Stimulated activated CD4-positive, alpha-beta T cell treated with anti-CD3 and anti-CD28 coated beads, Interleukin-4, amount 100 ng/mL, for 48 hours (primary cell): ENCODE measurements around the gene PHETA1.
A peak's percentile ranks its signal among the peaks of the same experiment; 100 is the strongest.

Experiments used
- DNase-seq, 2 donors: peaks; one replicate each; pipeline ENCODE4 v3.0.0-alpha.2; 2020; ENCODE audit warnings: low read depth in 2 of 2

PHETA1 gene

GRCh38 chr12:111368788-111369495 lies at the start of gene PHETA1:
PHETA1 (minus strand) TSS chr12:111369095; CDS start chr12:111363427, 5,668 bp downstream.
- peak; percentile 77 to 81 for DNase-seq

- DNase-seq: no peak
These were observed 49.6 kb upstream of the PHETA1 start for GRCh38 chr12:111418594-111418880.

- no peak for DNase-seq
These were observed 49.1 kb upstream of the PHETA1 start for GRCh38 chr12:111417784-111418593.

- DNase-seq: no peak
These were observed 48.4 kb upstream of the PHETA1 start for GRCh38 chr12:111417290-111417689.

GRCh38 chr12:111414711-111415252 lies 45.9 kb upstream of the PHETA1 start:
- DNase-seq: no peak

GRCh38 chr12:111413442-111414086 lies 44.7 kb upstream of the PHETA1 start:
- no peak for DNase-seq

- DNase-seq: no peak
These were observed 44.0 kb upstream of the PHETA1 start for GRCh38 chr12:111412830-111413441.

GRCh38 chr12:111412007-111412829 lies 43.3 kb upstream of the PHETA1 start:
- DNase-seq: no peak

- DNase-seq: no peak
These were observed 42.4 kb upstream of the PHETA1 start for GRCh38 chr12:111411185-111411764.

GRCh38 chr12:111410431-111411184 lies 41.7 kb upstream of the PHETA1 start:
- DNase-seq: no peak

GRCh38 chr12:111409780-111410430 lies 41.0 kb upstream of the PHETA1 start:
- no peak for DNase-seq

- no peak for DNase-seq
These were observed 40.5 kb upstream of the PHETA1 start for GRCh38 chr12:111409403-111409779.

GRCh38 chr12:111408686-111409402 lies 39.9 kb upstream of the PHETA1 start:
- DNase-seq: no peak

- DNase-seq: no peak
These were observed 39.2 kb upstream of the PHETA1 start for GRCh38 chr12:111408116-111408440.

- no peak for DNase-seq
These were observed 38.7 kb upstream of the PHETA1 start for GRCh38 chr12:111407377-111408115.

GRCh38 chr12:111406474-111407376 lies 37.8 kb upstream of the PHETA1 start:
- DNase-seq: peak in 1 of 2 donors; percentile 48

- peak in 1 of 2 donors; percentile 67 for DNase-seq
These were observed 37.1 kb upstream of the PHETA1 start, which contains the start of gene SH2B3 for GRCh38 chr12:111405859-111406473. SH2B3 (plus strand) TSS chr12:111405923; CDS start chr12:111418146, 12,223 bp downstream.
